Colonic mucosa (tissue), 4 donors: ENCODE results near the gene SLC27A1. TPM values are rescaled to one million over a fixed set of nuclear protein-coding genes. Genes with fewer than 3 reads are reported as not detected.

Experiments used
- DNase-seq: peaks from one replicate; pipeline ENCODE4 v3.0.0-alpha.2; 2020
- H3K27ac ChIP-seq: fragments of 200-600 bp; one replicate; pipeline ENCODE4 v1.8.0; 2021
- H3K27me3 ChIP-seq: fragments of 200-600 bp; one replicate; pipeline ENCODE4 v1.8.0; 2021
- H3K36me3 ChIP-seq: fragments of 200-600 bp; one replicate; pipeline ENCODE4 v1.8.0; 2021
- H3K4me1 ChIP-seq: fragments of 200-600 bp; one replicate; pipeline ENCODE4 v1.8.0; 2021; ENCODE audit warnings: mild to moderate bottlenecking
- H3K4me3 ChIP-seq: fragments of 200-600 bp; one replicate; pipeline ENCODE4 v1.8.0; 2021
- H3K9ac ChIP-seq, 2 donors: one replicate each; pipeline ENCODE4 v1.7.0; 2013; ENCODE audit warnings: control low read depth in 2 of 2, low read depth in 2 of 2, low read length in 2 of 2
- H3K9me3 ChIP-seq: fragments of 200-600 bp; one replicate; pipeline ENCODE4 v1.8.0; 2021
- CTCF ChIP-seq: fragments of 200-600 bp; IDR thresholded peaks from one replicate; pipeline ENCODE4 v1.8.0; 2022; ENCODE audit warnings: antibody characterized with exemption, mild to moderate bottlenecking
- intact Hi-C: fragments of 100-400 bp; cut with DNase I; formaldehyde crosslinking; loops from one replicate; pipeline ENCODE4 v1.14.1; 2022
- total RNA-seq, 2 donors: library from RNA; stranded (reverse); fragmentation: NEBNext Ultra II Directional in 1 of 2; extraction: Animal tissue kit (Norgen Biotek cat#: 25700) in 1 of 2; gene quantifications; one replicate each; pipeline ENCODE4 v1.2.1, GENCODE V29; 2021
- donor health status: healthy.
- donor health status: DM: no; HTN: no; CAD: no.
- donor health status: DM: no; HTN: no; CAD: no.

Gene SLC27A1
- total RNA-seq, 2 donors from 2014 or later, result 4.2 to 5.1 TPM

- Histone ChIP-seq H3K9ac (no peak overlapping the region), H3K36me3 (no peaks in the 10 kb centered on the region), H3K9me3 (no peaks in the 10 kb centered on the region), H3K4me3 (no peak overlapping the region), H3K27ac (no peak overlapping the region), H3K4me1 (no peaks in the 10 kb centered on the region), H3K27me3 (no peaks in the 10 kb centered on the region)
- no peak for TF ChIP-seq CTCF
- no peak for DNase-seq
- intact Hi-C loops, result no loop called here
Measured at GRCh38 chr19:17532557-17532956, 62.2 kb downstream of the SLC27A1 start.

- Histone ChIP-seq H3K27ac (no peak overlapping the region), H3K36me3 (no peaks in the 10 kb centered on the region), H3K9me3 (no peaks in the 10 kb centered on the region), H3K4me1 (peaks cover 8% of the 10 kb centered on the region), H3K27me3 (no peaks in the 10 kb centered on the region), H3K9ac (no peak overlapping the region), H3K4me3 (no peak overlapping the region)
- TF ChIP-seq CTCF, result no peak
- intact Hi-C loops, result no loop called here
- DNase-seq, result no peak
Measured at GRCh38 chr19:17534767-17535166, 64.4 kb downstream of the SLC27A1 start.

GRCh38 chr19:17536955-17537354 lies 66.6 kb downstream of the SLC27A1 start:
- intact Hi-C loops, result no loop called here
- no peak for TF ChIP-seq CTCF

GRCh38 chr19:17538684-17539237 lies 68.4 kb downstream of the SLC27A1 start:
- peak overlapping the region; percentile 39 for H3K4me3 ChIP-seq
- DNase-seq, result no peak
- H3K27me3 ChIP-seq, result no peaks in the 10 kb centered on the region
- peak overlapping the region; percentile 27 for H3K27ac ChIP-seq
- H3K9me3 ChIP-seq, result no peaks in the 10 kb centered on the region
- no peak for TF ChIP-seq CTCF
- no peaks in the 10 kb centered on the region for H3K36me3 ChIP-seq
- peaks cover 8% of the 10 kb centered on the region for H3K4me1 ChIP-seq
- intact Hi-C loops, result no loop called here
- peak overlapping the region; percentile 26 to 63 for H3K9ac ChIP-seq

More at GRCh38 chr19:17536955-17537354, 66.6 kb downstream of the SLC27A1 start:
- Histone ChIP-seq H3K27me3 (no peaks in the 10 kb centered on the region), H3K27ac (no peak overlapping the region), H3K9ac (no peak overlapping the region), H3K4me1 (peaks cover 8% of the 10 kb centered on the region), H3K9me3 (no peaks in the 10 kb centered on the region), H3K4me3 (no peak overlapping the region), H3K36me3 (no peaks in the 10 kb centered on the region)
- no peak for DNase-seq

- Histone ChIP-seq H3K4me1 (peaks cover 8% of the 10 kb centered on the region), H3K9ac (peak overlapping the region in 1 of 2 donors; percentile 63), H3K27me3 (no peaks in the 10 kb centered on the region), H3K36me3 (no peaks in the 10 kb centered on the region), H3K4me3 (peak overlapping the region; percentile 39), H3K9me3 (no peaks in the 10 kb centered on the region), H3K27ac (peak overlapping the region; percentile 27)
- no peak for TF ChIP-seq CTCF
- peak; percentile 94 for DNase-seq
- intact Hi-C loops, result no loop called here
Measured at GRCh38 chr19:17539238-17540117, 69.2 kb downstream of the SLC27A1 start.
